ENCODE results near the gene AHCYL1. TPM values are rescaled to one million over a fixed set of nuclear protein-coding genes. Genes with fewer than 3 reads are reported as not detected.

The AHCYL1 gene
- total RNA-seq, 4 donors from 2014 or later = 49.7 to 60.3 (median 53.0) TPM

DNA sequence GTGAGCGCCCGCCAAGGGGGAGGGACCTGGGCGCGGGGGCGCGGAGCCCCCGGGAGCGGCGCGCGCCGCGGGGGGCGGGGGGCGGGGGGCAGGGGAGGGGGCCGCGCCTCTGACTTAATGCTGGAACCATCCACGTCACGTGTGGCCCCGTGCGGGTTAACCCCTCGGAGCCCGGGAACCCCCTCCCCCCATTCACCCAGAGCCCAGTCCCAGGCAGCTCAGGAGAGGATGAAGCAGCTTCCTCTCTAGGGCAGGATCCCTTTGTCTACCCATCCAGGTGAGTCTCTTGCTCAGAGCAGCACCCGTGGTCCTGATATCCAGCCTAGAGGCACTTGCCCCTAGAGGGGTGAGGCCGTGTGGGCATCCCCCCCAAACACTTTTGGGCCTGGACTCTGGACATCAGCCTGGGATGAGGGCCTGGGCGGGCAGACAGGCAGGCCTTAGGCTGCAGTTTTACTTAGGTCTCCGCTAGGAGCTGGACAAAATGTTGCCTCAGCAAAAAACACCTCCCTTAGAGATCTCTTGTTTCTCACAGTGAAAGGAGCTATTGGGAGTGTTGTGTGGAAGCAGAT is 86.2 kb downstream of the AHCYL1 start, which contains the start of gene ALX3:
ALX3 (minus strand) TSS at position 2 of the 572 bp plus-strand sequence. CDS start 60 bp downstream, outside the sequence.
- intact Hi-C loops (cut with DNase I) = no loop called here
- peaks cover 16 to 36% (median 22%) of the 10 kb centered on the region in 3 donors for H3K4me1 ChIP-seq
- no peak for TF ChIP-seq POLR2A (IDR thresholded peaks at IDR 0.05)
- TF ChIP-seq, protein P1, sequence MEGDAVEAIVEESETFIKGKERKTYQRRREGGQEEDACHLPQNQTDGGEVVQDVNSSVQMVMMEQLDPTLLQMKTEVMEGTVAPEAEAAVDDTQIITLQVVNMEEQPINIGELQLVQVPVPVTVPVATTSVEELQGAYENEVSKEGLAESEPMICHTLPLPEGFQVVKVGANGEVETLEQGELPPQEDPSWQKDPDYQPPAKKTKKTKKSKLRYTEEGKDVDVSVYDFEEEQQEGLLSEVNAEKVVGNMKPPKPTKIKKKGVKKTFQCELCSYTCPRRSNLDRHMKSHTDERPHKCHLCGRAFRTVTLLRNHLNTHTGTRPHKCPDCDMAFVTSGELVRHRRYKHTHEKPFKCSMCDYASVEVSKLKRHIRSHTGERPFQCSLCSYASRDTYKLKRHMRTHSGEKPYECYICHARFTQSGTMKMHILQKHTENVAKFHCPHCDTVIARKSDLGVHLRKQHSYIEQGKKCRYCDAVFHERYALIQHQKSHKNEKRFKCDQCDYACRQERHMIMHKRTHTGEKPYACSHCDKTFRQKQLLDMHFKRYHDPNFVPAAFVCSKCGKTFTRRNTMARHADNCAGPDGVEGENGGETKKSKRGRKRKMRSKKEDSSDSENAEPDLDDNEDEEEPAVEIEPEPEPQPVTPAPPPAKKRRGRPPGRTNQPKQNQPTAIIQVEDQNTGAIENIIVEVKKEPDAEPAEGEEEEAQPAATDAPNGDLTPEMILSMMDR (IDR thresholded peaks at IDR 0.05) = no peak
- H3K27me3 ChIP-seq = peaks cover 24 to 97% (median 37%) of the 10 kb centered on the region in 4 donors
- no peak within 1 kb of the TSS for H3K27ac ChIP-seq
- no peaks in the 10 kb centered on the region for H3K9me3 ChIP-seq
- no peak for DNase-seq
- 50% methylated on average over 2 of the region's 27 CpGs; no CpG with 5 or more reads in 1 of the 2 donors for WGBS, 2 donors
- no peaks in the 10 kb centered on the region for H3K36me3 ChIP-seq
- H3K4me3 ChIP-seq = peak within 1 kb of the TSS in 2 of 4 donors; percentile 30 to 55

Other genes starting within 250 kb of the AHCYL1 start
- gene GSTM3, start 243.7 kb upstream of the AHCYL1 start, total RNA-seq = 100 to 1,000 TPM in 2 of 4 donors, 10 to 100 TPM in 2; 86.2 to 273 (median 150) TPM
- under 1 TPM in 1 of 4 donors, not detected in 3; 0.19 TPM for gene EPS8L3, start 220.8 kb upstream of the AHCYL1 start, total RNA-seq
- gene CSF1, start 73.9 kb upstream of the AHCYL1 start, total RNA-seq = 10 to 100 TPM in 3 of 4 donors, 1 to 10 TPM in 1; 7.6 to 34.8 (median 15.9) TPM
- gene STRIP1, start 49.9 kb downstream of the AHCYL1 start, total RNA-seq = 10 to 100 TPM; 25.9 to 44.4 (median 34.8) TPM
- gene ALX3, start 85.9 kb downstream of the AHCYL1 start, total RNA-seq = under 1 TPM in 1 of 4 donors, not detected in 3; 0.57 TPM
- gene UBL4B, start 127.7 kb downstream of the AHCYL1 start, total RNA-seq = under 1 TPM in 1 of 4 donors, not detected in 3; 0.59 TPM
- gene SLC6A17, start 165.7 kb downstream of the AHCYL1 start, total RNA-seq = under 1 TPM; 0.11 to 0.29 (median 0.23) TPM
- gene KCNC4, start 225.5 kb downstream of the AHCYL1 start, total RNA-seq = 10 to 100 TPM in 1 of 4 donors, 1 to 10 TPM in 3; 4.2 to 10.9 (median 6.5) TPM

Measured in esophagus squamous epithelium (tissue), 5 donors.